Muscle of arm (tissue), 12 donors: ENCODE measurements around the gene TMEM30A. TPM values are rescaled to one million over a fixed set of nuclear protein-coding genes. Genes with fewer than 3 reads are reported as not detected.

Source experiments
- DNase-seq: peaks from one replicate; pipeline ENCODE4 v3.0.0-alpha.2; 2013
- polyA plus RNA-seq, 12 donors: library from polyadenylated mRNA; unstranded; fragments of 120-200 nt; gene quantifications; one replicate each; pipeline ENCODE4 v1.2.1, GENCODE V29; 2013; ENCODE audit not compliant: insufficient read length in 12 of 12

TMEM30A gene
- polyA plus RNA-seq, 12 donors, result 54.9 to 92.5 (median 72.1) TPM; not detected in 1

GRCh38 chr6:75268121-75268987, 16.2 kb downstream of the TMEM30A start:
- no peak for DNase-seq

DNA sequence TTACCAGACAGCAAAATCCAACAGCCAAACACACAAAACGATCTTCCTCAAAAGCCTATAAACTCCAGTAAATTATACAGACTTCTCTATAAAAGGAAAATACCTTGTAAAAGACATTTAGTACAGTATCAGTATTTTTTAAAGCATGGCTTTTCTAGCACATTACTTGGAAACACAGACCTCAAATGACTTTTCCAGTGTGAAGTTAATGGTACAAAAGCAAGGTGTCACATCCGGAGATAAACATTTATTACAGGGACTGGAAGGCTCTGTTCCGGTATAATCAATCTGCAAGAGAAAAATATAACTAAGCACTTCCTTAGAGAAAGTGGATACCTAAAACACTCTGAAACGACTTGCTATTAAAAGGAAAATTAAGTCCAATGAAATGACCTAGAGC, 17.1 kb downstream of the TMEM30A start:
- no peak for DNase-seq

GRCh38 chr6:75266716-75267291, 17.8 kb downstream of the TMEM30A start:
- DNase-seq, result peak; percentile 51

- no peak for DNase-seq
These were observed 21.2 kb downstream of the TMEM30A start for GRCh38 chr6:75263401-75263750.

DNA sequence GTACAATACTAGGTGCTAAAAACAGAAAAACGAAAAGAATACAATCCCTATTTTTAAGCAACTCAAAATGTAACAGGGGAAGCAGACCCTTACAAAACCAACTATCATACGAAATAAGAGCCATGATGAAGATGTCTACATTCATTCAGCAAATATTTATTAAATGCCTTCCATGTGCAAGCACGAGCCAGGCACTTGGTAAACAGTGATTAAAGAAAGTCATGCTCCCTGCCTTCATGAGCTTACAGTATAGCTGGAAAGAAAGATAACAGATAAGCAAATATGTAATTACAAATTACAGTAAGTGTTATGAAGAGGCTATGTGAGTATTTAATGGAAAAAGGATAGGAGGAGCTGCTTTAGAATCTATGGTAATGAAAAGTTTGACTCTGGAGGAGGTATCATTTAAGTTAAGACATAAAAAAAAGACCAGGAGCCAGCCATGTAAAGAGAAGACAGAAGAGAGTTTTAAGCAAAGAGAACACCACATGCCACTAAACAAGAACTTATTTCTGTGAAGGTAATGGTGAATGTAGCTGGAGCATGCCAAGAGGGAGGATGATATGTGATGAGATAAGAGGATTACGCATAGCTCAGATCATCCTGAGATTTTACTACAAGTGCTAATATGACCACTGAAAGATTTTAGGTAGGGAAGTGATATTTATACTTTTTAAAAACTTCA, 21.7 kb downstream of the TMEM30A start:
- no peak for DNase-seq

DNA sequence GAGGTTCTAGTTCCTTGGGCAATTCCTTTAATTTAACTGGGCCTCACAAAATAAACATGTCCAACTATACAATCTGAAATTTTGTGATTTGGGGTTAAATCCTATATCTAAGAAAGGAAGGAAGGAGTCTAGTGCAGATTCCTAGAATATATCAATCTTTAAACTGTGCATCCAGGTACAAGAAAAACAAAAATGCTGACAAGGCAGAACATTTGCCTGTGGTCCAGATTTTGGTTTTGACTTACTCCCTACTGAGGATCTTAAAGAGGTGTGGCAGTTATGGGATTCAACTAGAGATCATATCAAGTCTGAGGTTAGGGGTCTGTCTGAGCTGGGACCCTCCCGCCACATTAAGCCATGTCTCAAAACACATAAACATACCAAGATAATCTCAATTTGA, 23.3 kb downstream of the TMEM30A start:
- DNase-seq, result no peak

- no peak for DNase-seq
These were observed 27.1 kb downstream of the TMEM30A start for GRCh38 chr6:75257343-75258087.

DNA sequence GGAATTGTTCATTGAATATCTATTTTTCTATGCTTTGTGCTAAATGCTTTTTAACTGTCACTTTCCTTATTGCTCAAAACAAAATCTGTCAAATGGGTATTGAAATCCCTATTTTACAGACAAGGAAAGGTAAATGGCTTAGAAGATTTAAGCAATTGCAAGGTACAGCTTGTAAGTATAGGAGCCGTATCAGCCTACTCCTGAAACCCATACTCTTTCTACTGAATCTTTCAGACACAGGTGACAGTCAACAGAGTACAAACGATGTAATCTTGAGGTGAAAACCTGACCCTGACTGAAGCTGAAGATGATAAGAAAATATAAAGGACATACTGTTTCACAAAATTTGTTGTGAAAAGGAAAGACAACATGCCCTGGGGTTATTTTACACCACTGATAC, 34.0 kb downstream of the TMEM30A start:
- no peak for DNase-seq

GRCh38 chr6:75249837-75250236, 34.8 kb downstream of the TMEM30A start:
- no peak for DNase-seq

- no peak for DNase-seq
These were observed 38.2 kb downstream of the TMEM30A start for GRCh38 chr6:75246386-75246785.

DNA sequence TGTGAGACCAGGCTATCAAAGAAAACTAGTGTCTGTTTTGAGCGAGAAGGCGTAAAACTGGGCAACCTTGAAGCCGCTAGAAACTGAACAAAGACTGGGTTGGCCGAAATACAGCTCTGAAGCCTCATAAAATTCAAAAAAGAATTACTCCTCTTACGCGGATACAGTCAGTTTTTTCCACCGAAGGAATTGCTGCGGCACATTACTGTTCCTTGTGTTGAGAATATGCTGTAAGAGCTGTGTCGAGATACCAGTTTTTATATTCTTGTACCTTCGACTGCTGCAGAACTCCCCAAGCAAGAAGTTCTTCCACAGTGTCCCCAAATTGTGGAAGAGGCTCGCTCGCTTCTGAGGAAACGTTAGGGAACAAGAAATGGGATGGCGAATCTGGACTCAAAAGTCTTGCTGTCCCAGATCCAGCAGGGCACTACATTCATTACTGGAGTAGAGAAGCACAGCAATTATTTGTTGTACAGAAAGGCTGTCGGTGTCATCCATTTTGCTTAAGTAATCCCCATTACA, 40.5 kb downstream of the TMEM30A start:
- no peak for DNase-seq

DNA sequence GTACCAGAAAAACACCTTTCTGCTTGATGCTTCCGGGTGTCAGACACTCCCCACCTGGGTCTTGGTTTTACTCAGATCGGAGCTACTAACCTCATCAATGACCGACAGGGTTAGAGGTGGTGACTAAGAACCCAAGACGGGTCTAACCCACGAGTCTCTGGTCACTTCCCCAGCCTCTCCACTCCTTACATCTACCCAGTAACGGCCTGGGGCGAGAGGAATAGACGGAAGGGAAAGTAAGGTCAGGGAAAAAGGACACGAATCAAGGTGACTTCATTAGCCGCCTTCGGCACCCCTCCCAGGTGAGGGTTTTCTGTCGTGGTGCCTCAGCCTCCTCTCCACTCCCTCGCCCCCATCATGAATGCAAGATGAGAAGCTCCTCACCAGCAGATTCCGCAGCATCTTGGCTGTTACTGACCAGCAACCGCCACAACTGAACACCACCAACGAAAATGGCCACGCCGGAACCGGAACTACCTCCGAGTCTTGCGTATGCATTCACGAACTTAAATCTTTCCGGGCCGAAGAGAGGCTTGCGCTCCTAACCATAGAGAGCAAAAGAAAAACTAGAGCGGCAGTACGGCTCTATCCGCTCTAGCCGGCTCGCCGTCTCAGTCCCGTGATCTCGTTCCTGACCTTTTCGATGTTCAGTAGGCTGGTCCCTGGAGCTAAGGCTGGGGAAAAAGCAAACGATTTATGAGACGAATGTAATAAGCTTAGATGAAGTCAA, 41.1 kb downstream of the TMEM30A start, which contains the start of gene COX7A2:
Gene COX7A2, minus strand, starts transcription at position 469 of the 730 bp plus-strand sequence. Its CDS starts 67 bp downstream, at position 402.
- DNase-seq, result peak; percentile 95

DNA sequence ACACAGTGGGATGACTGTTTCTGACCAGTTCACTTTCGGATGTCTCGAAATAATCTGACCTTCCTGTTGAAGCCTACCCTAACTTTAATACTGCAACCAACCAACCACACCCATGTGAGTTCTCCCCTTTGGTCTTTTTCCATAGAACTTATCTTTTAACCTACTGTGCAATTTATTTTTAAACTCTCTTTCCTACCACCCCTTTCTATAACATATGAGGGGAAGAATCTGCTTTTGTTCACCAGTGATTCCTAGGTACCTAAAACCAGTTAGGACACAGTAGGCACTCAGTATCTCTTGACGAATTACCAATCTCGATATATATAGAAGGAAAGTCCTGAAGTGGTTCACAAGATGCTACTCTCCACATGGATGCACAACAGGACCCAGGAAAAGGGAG, 48.0 kb downstream of the TMEM30A start:
- DNase-seq, result no peak

DNA sequence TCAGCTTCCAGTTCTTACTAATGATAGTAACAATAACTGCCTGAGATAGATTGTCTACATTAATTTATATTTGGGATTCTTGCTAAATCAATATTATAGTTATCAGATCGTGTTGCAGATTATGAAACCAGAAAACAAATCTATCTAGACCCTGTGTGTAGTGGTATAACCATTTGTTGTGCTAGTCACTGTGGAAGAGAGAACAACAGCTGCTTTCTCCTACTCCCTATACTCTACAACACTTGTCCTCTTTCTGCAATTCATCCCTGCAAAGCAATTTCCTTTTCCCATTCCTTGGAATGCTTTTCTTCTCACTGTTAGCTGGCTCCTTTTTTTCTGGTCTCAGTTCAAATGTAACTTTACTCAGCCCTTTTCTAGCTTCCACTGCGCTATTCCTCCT, 49.3 kb downstream of the TMEM30A start:
- DNase-seq, result no peak

- DNase-seq, result no peak
These were observed 50.3 kb downstream of the TMEM30A start for GRCh38 chr6:75234126-75234865.

DNA sequence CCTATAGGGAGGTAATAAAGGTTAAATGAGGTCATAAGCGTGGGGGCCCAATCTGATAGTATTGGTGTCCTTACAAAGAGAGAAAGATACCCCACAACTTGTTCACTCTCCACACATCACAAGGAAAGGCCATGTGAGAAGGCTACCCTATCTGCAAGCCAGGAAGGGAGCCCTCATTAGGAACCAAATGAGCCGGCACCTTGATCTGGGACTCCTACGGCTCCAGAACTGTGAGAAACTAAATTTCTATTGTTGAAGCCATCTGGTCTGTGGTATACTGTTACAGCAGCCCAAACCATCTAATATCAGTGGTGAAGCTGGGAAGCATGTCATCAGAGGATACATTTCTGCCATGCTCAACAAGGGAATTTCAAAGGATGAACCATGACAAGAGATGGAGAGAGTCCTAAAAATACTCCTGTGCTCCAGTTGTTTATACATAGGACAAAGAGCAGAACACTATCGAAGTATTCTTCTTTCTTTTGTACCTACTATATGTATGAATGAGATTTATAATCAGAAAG, 51.4 kb downstream of the TMEM30A start:
- no peak for DNase-seq

DNA sequence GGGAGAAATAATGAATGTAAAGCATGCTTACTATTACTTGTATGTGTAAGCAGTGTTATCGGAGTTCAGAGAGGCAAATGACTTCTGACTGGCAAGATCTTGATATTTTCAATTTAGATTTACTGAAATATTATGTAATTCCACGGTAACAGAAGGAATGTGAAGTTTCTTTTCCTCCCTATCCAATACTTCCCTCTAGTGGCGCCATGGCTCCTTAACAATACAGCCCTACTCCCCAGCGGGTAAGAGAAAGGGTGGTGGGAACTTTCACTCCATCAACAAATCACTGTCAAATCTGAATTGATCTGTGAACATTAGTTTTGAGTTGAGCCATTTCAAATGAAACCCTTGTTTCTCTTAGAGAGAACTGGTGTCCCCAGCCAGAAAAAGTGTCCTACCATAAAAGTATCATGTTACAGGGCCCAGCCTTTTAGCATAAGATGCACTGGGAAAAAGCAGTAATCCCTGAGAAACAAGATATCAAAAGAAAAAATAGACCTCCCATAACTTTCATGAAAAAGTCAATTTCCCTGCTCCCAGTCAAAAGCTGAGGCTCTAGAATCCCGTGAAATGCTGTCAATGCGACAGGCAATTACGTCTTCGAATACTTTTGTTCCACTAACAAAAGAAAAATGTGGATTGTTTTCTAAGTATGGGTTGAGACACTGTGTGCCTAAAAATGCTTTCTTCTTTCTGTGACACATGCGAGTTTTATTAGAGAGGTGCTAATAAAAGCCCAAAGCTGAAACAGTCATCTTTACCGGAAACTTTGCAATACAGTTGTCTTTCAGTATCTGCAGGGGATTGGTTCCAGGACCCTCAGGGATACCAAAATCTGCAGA, 53.9 kb downstream of the TMEM30A start:
- DNase-seq, result no peak

GRCh38 chr6:75224303-75224926, 60.2 kb downstream of the TMEM30A start:
- no peak for DNase-seq

DNA sequence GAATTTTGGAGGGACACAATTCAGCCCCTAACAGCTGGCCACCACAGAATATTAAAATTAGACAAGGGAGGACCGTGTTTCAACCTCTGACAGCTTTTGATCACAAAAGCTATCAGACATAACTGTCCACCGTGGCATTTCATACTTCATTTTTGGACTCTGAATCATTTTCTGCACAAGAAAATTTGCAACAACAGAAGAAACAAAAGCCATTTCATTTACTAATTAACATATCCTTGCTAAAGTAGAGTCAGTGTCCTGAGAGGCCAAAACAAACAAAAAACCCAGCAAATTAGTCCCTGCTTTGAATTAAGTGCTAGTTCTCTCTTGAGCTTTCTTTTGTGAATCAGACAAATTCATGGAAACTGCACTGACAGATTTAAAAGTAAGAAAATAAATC, 61.2 kb downstream of the TMEM30A start:
- no peak for DNase-seq
